DND-41 (cell line): Measurements from ENCODE around the gene HINT3.

Experiments
- ATAC-seq: fragments of 200-7000 bp; cut with Tn5 transposase; 3 replicates; pipeline ENCODE4 v1.9.1; 2021; ENCODE audit warnings: low read depth; ENCODE audit not compliant: insufficient read depth
- DNase-seq: peaks from one replicate; pipeline ENCODE4 v3.0.0-alpha.2; 2020
- H2AFZ ChIP-seq: 2 replicates; pipeline ENCODE4 v1.6.0; 2012; ENCODE audit warnings: low read depth, low read length
- H3K27ac ChIP-seq: 2 replicates; pipeline ENCODE4 v1.5.1; 2012; ENCODE audit warnings: low read length, inconsistent platforms
- H3K27me3 ChIP-seq: fragments of 200-600 bp; sonication (generic); 2 replicates; pipeline ENCODE4 v1.6.0; 2012; ENCODE audit warnings: low read length, mild to moderate bottlenecking, inconsistent platforms; ENCODE audit not compliant: insufficient read depth, poor library complexity
- H3K36me3 ChIP-seq: 2 replicates; pipeline ENCODE4 v1.5.1; 2012; ENCODE audit warnings: low read length, inconsistent platforms; ENCODE audit not compliant: insufficient read depth
- H3K4me1 ChIP-seq: 2 replicates; pipeline ENCODE4 v1.5.1; 2012; ENCODE audit warnings: mild to moderate bottlenecking, low read length; ENCODE audit not compliant: insufficient read depth
- H3K4me2 ChIP-seq: 2 replicates; pipeline ENCODE4 v1.6.0; 2012; ENCODE audit warnings: mild to moderate bottlenecking, moderate library complexity, low read length, inconsistent platforms; ENCODE audit not compliant: insufficient read depth
- H3K4me3 ChIP-seq, 2 experiments: fragments of 200-600 bp in 1 of 2; shearing (Covaris generic) in 1 of 2; 2 replicates each; pipeline ENCODE4 v1.5.1; 2012 to 2016; ENCODE audit warnings: inconsistent platforms in 2 of 2, low read length in 2 of 2, mild to moderate bottlenecking in 2 of 2, low read depth in 1 of 2, moderate library complexity in 1 of 2
- H3K79me2 ChIP-seq: 2 replicates; pipeline ENCODE4 v1.6.0; 2012; ENCODE audit warnings: low read length, inconsistent platforms; ENCODE audit not compliant: insufficient read depth
- H3K9ac ChIP-seq: 2 replicates; pipeline ENCODE4 v1.6.0; 2012; ENCODE audit warnings: low read depth, mild to moderate bottlenecking, inconsistent platforms, low read length, moderate library complexity
- H3K9me3 ChIP-seq: 2 replicates; pipeline ENCODE4 v1.5.1; 2012; ENCODE audit warnings: low read length, moderate library complexity, mild to moderate bottlenecking, inconsistent platforms; ENCODE audit not compliant: insufficient read depth, severe bottlenecking
- H4K20me1 ChIP-seq: 2 replicates; pipeline ENCODE4 v1.6.0; 2012; ENCODE audit warnings: low read length; ENCODE audit not compliant: insufficient read depth
- EZH2 ChIP-seq: IDR thresholded peaks from 3 replicates; pipeline ENCODE4 v1.6.1; 2012; ENCODE audit warnings: borderline replicate concordance, low read depth, mild to moderate bottlenecking, moderate library complexity, low read length, inconsistent platforms; ENCODE audit not compliant: severe bottlenecking
- TF ChIP-seq, protein P1 (sequence below): IDR thresholded peaks from 2 replicates; pipeline ENCODE4 v1.5.1; 2012; ENCODE audit warnings: borderline replicate concordance, low read length, moderate library complexity, mild to moderate bottlenecking; ENCODE audit not compliant: poor library complexity, severe bottlenecking; ENCODE audit errors: extremely low read depth

Gene HINT3

DNA sequence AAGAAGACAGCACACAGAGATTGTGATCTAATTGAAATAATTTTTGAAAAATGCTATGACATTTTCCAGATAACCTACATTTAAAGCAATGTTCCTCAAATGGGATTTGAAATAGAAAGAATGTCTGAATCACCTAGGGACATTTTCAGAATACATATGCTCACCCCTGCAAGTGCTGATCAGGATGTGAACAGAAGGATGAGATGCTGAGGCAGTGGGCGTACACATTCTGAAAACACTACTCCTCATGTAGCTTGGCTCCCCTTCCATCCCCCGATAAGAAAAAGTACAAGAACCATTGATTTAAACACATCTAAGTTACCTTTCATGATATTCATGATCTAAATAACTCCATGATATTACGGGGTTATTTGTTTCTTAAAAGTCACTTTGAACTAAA, 29.9 kb upstream of the HINT3 start:
- TF ChIP-seq EZH2, result no peak
- TF ChIP-seq, protein P1, sequence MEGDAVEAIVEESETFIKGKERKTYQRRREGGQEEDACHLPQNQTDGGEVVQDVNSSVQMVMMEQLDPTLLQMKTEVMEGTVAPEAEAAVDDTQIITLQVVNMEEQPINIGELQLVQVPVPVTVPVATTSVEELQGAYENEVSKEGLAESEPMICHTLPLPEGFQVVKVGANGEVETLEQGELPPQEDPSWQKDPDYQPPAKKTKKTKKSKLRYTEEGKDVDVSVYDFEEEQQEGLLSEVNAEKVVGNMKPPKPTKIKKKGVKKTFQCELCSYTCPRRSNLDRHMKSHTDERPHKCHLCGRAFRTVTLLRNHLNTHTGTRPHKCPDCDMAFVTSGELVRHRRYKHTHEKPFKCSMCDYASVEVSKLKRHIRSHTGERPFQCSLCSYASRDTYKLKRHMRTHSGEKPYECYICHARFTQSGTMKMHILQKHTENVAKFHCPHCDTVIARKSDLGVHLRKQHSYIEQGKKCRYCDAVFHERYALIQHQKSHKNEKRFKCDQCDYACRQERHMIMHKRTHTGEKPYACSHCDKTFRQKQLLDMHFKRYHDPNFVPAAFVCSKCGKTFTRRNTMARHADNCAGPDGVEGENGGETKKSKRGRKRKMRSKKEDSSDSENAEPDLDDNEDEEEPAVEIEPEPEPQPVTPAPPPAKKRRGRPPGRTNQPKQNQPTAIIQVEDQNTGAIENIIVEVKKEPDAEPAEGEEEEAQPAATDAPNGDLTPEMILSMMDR, result no peak
- Histone ChIP-seq H2AFZ (no peak overlapping the region), H3K27me3 (no peaks in the 10 kb centered on the region), H3K4me1 (no peaks in the 10 kb centered on the region), H3K36me3 (peaks cover 68% of the 10 kb centered on the region), H3K79me2 (no peaks in the 10 kb centered on the region), H4K20me1 (no peaks in the 10 kb centered on the region), H3K27ac (no peak overlapping the region), H3K9ac (no peak overlapping the region), H3K4me3 (no peak overlapping the region), H3K9me3 (no peaks in the 10 kb centered on the region), H3K4me2 (no peak overlapping the region)
- no peak for ATAC-seq
- no peak for DNase-seq

DNA sequence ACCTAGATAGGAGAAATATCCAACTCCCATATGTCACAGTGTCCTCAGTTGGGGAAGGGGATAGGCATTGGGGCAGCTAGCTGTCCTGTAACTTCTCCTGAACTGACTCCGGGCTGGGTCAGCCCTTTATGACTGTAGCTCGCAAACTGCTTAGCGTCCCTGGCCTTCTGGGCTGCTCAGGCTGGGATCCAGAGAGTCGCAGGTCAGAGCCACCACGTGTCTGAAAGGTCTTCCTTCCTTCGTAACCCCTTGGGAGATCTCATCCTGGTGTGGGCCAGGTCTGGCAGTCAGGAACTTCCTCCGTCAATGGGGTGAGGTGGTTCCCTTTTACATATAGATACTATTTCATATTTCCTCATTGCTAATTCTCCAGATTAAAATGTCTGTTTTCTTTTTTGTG, 28.8 kb upstream of the HINT3 start:
- no peak overlapping the region for H3K9ac ChIP-seq
- H3K27ac ChIP-seq, result no peak overlapping the region
- no peaks in the 10 kb centered on the region for H4K20me1 ChIP-seq
- H3K36me3 ChIP-seq, result peaks cover 58% of the 10 kb centered on the region
- no peak for TF ChIP-seq EZH2
- TF ChIP-seq, protein P1, result no peak
- no peaks in the 10 kb centered on the region for H3K9me3 ChIP-seq
- DNase-seq, result no peak
- H3K4me1 ChIP-seq, result no peaks in the 10 kb centered on the region
- H3K4me3 ChIP-seq, result no peak overlapping the region
- H3K79me2 ChIP-seq, result no peaks in the 10 kb centered on the region
- H2AFZ ChIP-seq, result no peak overlapping the region
- H3K4me2 ChIP-seq, result no peak overlapping the region
- H3K27me3 ChIP-seq, result no peaks in the 10 kb centered on the region
- ATAC-seq, result no peak

DNA sequence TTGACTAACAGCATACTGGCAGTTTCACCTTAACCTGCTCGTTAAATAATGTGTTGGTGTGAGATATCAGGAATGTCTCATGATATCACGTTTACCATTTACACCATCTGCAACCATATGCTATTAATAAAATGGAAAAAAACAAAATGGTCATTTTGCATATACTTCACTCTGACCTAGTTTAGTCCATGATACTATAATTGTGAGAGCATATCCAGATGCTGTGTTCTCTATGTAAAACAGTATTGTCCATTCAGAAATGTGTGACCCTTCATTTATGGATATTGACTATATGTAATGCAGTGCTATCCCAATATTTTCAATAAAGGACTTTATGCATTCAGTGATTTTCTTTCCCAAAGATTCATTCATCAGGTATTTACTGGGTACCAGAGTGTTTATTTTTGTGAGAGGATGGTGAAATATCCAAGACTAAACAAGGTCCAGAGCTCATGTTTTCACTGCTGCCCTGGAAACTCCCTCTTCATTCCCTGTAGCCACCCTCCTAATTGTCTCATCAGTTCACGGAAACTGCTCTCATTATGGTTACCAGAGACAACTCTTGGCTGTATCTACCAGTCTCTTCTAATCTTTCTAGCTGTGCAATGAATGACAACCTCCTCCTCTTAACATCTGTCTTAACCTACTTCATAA, 25.7 kb upstream of the HINT3 start:
- ATAC-seq (no peak), DNase-seq (no peak)
- no peak overlapping the region for H3K9ac ChIP-seq
- H3K4me1 ChIP-seq, result no peaks in the 10 kb centered on the region
- H3K4me3 ChIP-seq, result no peak overlapping the region
- H3K27me3 ChIP-seq, result no peaks in the 10 kb centered on the region
- no peaks in the 10 kb centered on the region for H4K20me1 ChIP-seq
- no peak overlapping the region for H3K27ac ChIP-seq
- no peaks in the 10 kb centered on the region for H3K79me2 ChIP-seq
- no peak for TF ChIP-seq EZH2
- TF ChIP-seq, protein P1, result no peak
- peaks cover 32% of the 10 kb centered on the region; the same call in 1 of the 2 replicates for H3K36me3 ChIP-seq
- H3K4me2 ChIP-seq, result no peak overlapping the region
- H3K9me3 ChIP-seq, result no peaks in the 10 kb centered on the region
- no peak overlapping the region for H2AFZ ChIP-seq
